Neural progenitor cell (in vitro differentiated cells): ENCODE measurements around the gene ASTN2. TPM values are rescaled to one million over a fixed set of nuclear protein-coding genes. Genes with fewer than 3 reads are reported as not detected.

Experiments
- DNase-seq: peaks from one replicate; pipeline ENCODE4 v3.0.0-alpha.2; 2016; ENCODE audit warnings: low spot score
- H2AFZ ChIP-seq: fragments of 200-600 bp; sonication (generic); replicated peaks from 2 replicates; pipeline ENCODE4 v1.6.1; 2016; ENCODE audit warnings: antibody characterized with exemption
- H3F3A ChIP-seq: fragments of 200-600 bp; sonication (generic); 2 replicates; pipeline ENCODE4 v1.6.1; 2016; ENCODE audit warnings: antibody characterized with exemption, low read depth
- H3K27ac ChIP-seq: fragments of 200-600 bp; sonication (generic); 2 replicates; pipeline ENCODE4 v1.5.1; 2016; ENCODE audit warnings: mild to moderate bottlenecking
- H3K27me3 ChIP-seq: fragments of 200-600 bp; sonication (generic); 2 replicates; pipeline ENCODE4 v1.6.1; 2016; ENCODE audit warnings: mild to moderate bottlenecking, moderate library complexity
- H3K36me3 ChIP-seq: fragments of 200-600 bp; sonication (generic); 2 replicates; pipeline ENCODE4 v1.5.1; 2016
- H3K4me1 ChIP-seq: fragments of 200-600 bp; sonication (generic); 2 replicates; pipeline ENCODE4 v1.6.1; 2016; ENCODE audit warnings: mixed run types
- H3K4me2 ChIP-seq: fragments of 200-600 bp; sonication (generic); 2 replicates; pipeline ENCODE4 v1.6.1; 2016
- H3K4me3 ChIP-seq: fragments of 200-600 bp; sonication (generic); 2 replicates; pipeline ENCODE4 v1.5.1; 2016
- H3K79me2 ChIP-seq: fragments of 200-600 bp; sonication (generic); 2 replicates; pipeline ENCODE4 v1.6.1; 2016; ENCODE audit warnings: low read depth
- H3K9ac ChIP-seq: fragments of 200-600 bp; sonication (generic); 2 replicates; pipeline ENCODE4 v1.6.1; 2016
- H3K9me3 ChIP-seq: fragments of 200-600 bp; sonication (generic); 2 replicates; pipeline ENCODE4 v1.5.1; 2016; ENCODE audit warnings: low read depth
- H4K20me1 ChIP-seq: fragments of 200-600 bp; sonication (generic); 2 replicates; pipeline ENCODE4 v1.6.1; 2016; ENCODE audit warnings: low read depth
- H3K27ac Mint-ChIP-seq: 3 replicates; pipeline ENCODE4 v1.8.0; 2021; ENCODE audit warnings: mixed read lengths
- H3K27me3 Mint-ChIP-seq: 2 replicates; pipeline ENCODE4 v1.8.0; 2022; ENCODE audit warnings: low read depth, mild to moderate bottlenecking, inconsistent platforms, moderate library complexity, mixed read lengths; ENCODE audit not compliant: insufficient read depth
- H3K36me3 Mint-ChIP-seq: 3 replicates; pipeline ENCODE4 v1.8.0; 2021; ENCODE audit warnings: mixed read lengths
- H3K4me1 Mint-ChIP-seq: 3 replicates; pipeline ENCODE4 v1.8.0; 2021; ENCODE audit warnings: mixed read lengths
- H3K4me3 Mint-ChIP-seq: 3 replicates; pipeline ENCODE4 v1.8.0; 2021; ENCODE audit warnings: mild to moderate bottlenecking, moderate library complexity, mixed read lengths
- H3K9me3 Mint-ChIP-seq: 3 replicates; pipeline ENCODE4 v1.8.0; 2020; ENCODE audit warnings: mixed read lengths
- EZH2 ChIP-seq: fragments of 200-600 bp; sonication (generic); IDR thresholded peaks from 2 replicates; pipeline ENCODE4 v1.6.1; 2017; ENCODE audit warnings: antibody characterized with exemption, mild to moderate bottlenecking, moderate library complexity
- EZH2phosphoT487 ChIP-seq: fragments of 200-600 bp; sonication (generic); IDR thresholded peaks from 2 replicates; pipeline ENCODE4 v1.6.1; 2017; ENCODE audit warnings: antibody characterized with exemption
- total RNA-seq: library from RNA; depleted of rRNA; stranded (reverse); fragments of >200 nt; gene quantifications from 2 replicates; pipeline ENCODE4 v1.2.3, GENCODE V29; 2015; ENCODE audit warnings: low replicate concordance
- TF ChIP-seq, protein P1 (sequence below): fragments of 200-600 bp; sonication (generic); IDR thresholded peaks from 2 replicates; pipeline ENCODE4 v1.5.1; 2017; ENCODE audit warnings: antibody characterized with exemption, mild to moderate bottlenecking

The ASTN2 gene
- total RNA-seq, 1 donor from 2014 or later: 8.0 TPM

DNA sequence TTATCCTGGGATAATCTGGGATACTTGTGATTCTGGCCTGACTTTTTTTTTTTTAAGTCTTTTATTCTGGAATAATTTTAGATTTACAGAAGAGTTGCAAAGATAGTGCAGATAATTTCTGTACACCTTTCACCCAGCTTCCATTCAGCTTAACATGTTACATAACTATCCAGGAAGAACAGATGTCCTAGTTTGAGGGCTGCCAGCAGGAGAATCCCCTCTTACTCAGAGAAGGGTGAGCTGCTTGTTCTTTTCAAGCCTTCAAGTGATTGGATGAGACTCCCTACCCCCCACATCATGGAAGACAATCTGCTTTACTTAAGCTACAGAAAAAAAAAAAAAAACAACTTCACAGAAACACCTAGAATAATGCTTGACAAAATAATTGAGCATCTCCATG lies 473.6 kb downstream of the ASTN2 start:
- Histone ChIP-seq H3K79me2 (no peaks in the 10 kb centered on the region), H2AFZ (no peak overlapping the region), H4K20me1 (no peaks in the 10 kb centered on the region), H3K9ac (no peak overlapping the region), H3K4me3 (no peak overlapping the region), H3K4me2 (no peak overlapping the region), H3K27me3 (no peaks in the 10 kb centered on the region), H3F3A (no peaks in the 10 kb centered on the region), H3K9me3 (no peaks in the 10 kb centered on the region), H3K36me3 (no peaks in the 10 kb centered on the region), H3K27ac (no peak overlapping the region), H3K4me1 (no peaks in the 10 kb centered on the region)
- Mint-ChIP-seq H3K27me3 (no peaks in the 10 kb centered on the region), H3K4me1 (no peaks in the 10 kb centered on the region), H3K27ac (no peak overlapping the region), H3K9me3 (no peaks in the 10 kb centered on the region), H3K4me3 (no peak overlapping the region), H3K36me3 (no peaks in the 10 kb centered on the region)
- DNase-seq: no peak
- TF ChIP-seq, protein P1, sequence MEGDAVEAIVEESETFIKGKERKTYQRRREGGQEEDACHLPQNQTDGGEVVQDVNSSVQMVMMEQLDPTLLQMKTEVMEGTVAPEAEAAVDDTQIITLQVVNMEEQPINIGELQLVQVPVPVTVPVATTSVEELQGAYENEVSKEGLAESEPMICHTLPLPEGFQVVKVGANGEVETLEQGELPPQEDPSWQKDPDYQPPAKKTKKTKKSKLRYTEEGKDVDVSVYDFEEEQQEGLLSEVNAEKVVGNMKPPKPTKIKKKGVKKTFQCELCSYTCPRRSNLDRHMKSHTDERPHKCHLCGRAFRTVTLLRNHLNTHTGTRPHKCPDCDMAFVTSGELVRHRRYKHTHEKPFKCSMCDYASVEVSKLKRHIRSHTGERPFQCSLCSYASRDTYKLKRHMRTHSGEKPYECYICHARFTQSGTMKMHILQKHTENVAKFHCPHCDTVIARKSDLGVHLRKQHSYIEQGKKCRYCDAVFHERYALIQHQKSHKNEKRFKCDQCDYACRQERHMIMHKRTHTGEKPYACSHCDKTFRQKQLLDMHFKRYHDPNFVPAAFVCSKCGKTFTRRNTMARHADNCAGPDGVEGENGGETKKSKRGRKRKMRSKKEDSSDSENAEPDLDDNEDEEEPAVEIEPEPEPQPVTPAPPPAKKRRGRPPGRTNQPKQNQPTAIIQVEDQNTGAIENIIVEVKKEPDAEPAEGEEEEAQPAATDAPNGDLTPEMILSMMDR: no peak
- TF ChIP-seq EZH2 (no peak), EZH2phosphoT487 (no peak)

DNA sequence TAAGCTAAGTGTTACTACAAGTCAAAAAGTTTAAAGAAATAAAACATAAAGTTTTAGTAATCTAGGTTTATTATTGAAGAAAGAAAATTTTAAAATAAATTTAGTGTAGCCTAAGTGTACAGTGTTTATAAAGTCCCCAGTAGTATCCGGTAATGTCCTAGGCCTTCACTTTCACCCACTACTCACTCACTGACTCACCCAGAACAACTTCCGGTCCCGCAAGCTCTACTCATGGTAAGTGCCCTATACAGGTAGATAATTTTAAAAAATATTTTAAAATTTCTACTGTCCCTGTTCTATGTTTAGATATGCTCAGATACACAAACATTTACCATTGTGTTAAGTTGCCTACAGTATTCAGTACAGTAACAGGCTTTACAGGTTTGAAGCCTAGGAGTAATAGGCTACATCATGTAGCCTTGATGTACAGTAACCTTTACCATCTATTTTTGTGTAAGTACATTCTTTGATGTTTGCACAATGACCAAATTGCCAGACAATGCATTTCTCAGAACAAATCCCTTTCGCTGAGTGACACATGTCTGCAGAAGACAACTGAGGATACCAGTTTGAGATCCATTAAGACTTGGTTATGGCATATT lies 474.1 kb downstream of the ASTN2 start:
- no peaks in the 10 kb centered on the region for H3K27me3 ChIP-seq
- H2AFZ ChIP-seq: no peak overlapping the region
- no peaks in the 10 kb centered on the region for H4K20me1 ChIP-seq
- H3K79me2 ChIP-seq: no peaks in the 10 kb centered on the region
- TF ChIP-seq, protein P1: no peak
- TF ChIP-seq EZH2phosphoT487: no peak
- H3K4me2 ChIP-seq: no peak overlapping the region
- Mint-ChIP-seq H3K4me3 (no peak overlapping the region), H3K27ac (no peak overlapping the region), H3K4me1 (no peaks in the 10 kb centered on the region), H3K36me3 (no peaks in the 10 kb centered on the region), H3K9me3 (no peaks in the 10 kb centered on the region), H3K27me3 (no peaks in the 10 kb centered on the region)
- H3K4me1 ChIP-seq: no peaks in the 10 kb centered on the region
- no peaks in the 10 kb centered on the region for H3K36me3 ChIP-seq
- no peak for DNase-seq
- H3K4me3 ChIP-seq: no peak overlapping the region
- H3K27ac ChIP-seq: no peak overlapping the region
- no peaks in the 10 kb centered on the region for H3K9me3 ChIP-seq
- no peak overlapping the region for H3K9ac ChIP-seq
- H3F3A ChIP-seq: no peaks in the 10 kb centered on the region

DNA sequence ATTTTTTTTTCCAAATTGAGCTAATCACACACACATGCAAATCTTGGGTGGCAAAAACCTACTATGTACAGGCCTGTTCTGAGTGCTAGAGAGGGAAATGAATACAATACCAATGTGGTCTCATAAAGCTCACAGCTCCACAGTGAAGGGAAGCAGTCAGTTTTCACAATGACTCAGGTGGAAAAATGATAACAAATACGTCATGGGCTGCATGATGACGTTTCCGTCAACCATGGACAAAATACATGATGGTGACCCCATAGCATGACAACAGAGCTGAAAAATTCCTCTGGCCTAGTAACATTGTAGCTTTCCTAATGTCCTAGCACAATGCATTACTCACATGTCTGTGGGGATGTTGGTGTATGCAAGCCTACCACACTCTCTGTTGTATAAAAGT lies 475.2 kb downstream of the ASTN2 start:
- no peak overlapping the region for H3K4me3 Mint-ChIP-seq
- Histone ChIP-seq H2AFZ (no peak overlapping the region), H3K4me3 (no peak overlapping the region), H3K9ac (no peak overlapping the region), H3K36me3 (no peaks in the 10 kb centered on the region), H3K4me1 (no peaks in the 10 kb centered on the region), H3K9me3 (no peaks in the 10 kb centered on the region), H3K4me2 (no peak overlapping the region), H3F3A (no peaks in the 10 kb centered on the region), H4K20me1 (no peaks in the 10 kb centered on the region), H3K27ac (no peak overlapping the region), H3K79me2 (no peaks in the 10 kb centered on the region), H3K27me3 (no peaks in the 10 kb centered on the region)
- no peak overlapping the region for H3K27ac Mint-ChIP-seq
- H3K4me1 Mint-ChIP-seq: no peaks in the 10 kb centered on the region
- DNase-seq: no peak
- no peaks in the 10 kb centered on the region for H3K36me3 Mint-ChIP-seq
- TF ChIP-seq, protein P1: no peak
- TF ChIP-seq EZH2phosphoT487 (no peak), EZH2 (no peak)
- no peaks in the 10 kb centered on the region for H3K9me3 Mint-ChIP-seq
- no peaks in the 10 kb centered on the region for H3K27me3 Mint-ChIP-seq
